H9 (cell line): ENCODE measurements around the gene FBXL13. TPM values are rescaled to one million over a fixed set of nuclear protein-coding genes. Genes with fewer than 3 reads are reported as not detected.

Experiments
- total RNA-seq: library from RNA; stranded (reverse); gene quantifications from 2 replicates; pipeline ENCODE4 v1.2.1, GENCODE V29; 2021

The FBXL13 gene
- total RNA-seq, 1 experiment from 2014 or later: 4.4 TPM

Other genes starting within 250 kb of the FBXL13 start
- 2.0 and 2.1 TPM in 2 replicates for gene LRRC17, start 161.8 kb downstream of the FBXL13 start, total RNA-seq
- 40.2 and 46.8 TPM in 2 replicates for gene ARMC10, start 344 bp upstream of the FBXL13 start, total RNA-seq
- 8.4 and 9.3 TPM in 2 replicates for gene NAPEPLD, start 74.3 kb upstream of the FBXL13 start, total RNA-seq
- gene PMPCB, start 222.6 kb upstream of the FBXL13 start, total RNA-seq: 84.9 and 90.6 TPM in 2 replicates